ENCODE measurements around the gene UTF1.

Gene UTF1

DNA sequence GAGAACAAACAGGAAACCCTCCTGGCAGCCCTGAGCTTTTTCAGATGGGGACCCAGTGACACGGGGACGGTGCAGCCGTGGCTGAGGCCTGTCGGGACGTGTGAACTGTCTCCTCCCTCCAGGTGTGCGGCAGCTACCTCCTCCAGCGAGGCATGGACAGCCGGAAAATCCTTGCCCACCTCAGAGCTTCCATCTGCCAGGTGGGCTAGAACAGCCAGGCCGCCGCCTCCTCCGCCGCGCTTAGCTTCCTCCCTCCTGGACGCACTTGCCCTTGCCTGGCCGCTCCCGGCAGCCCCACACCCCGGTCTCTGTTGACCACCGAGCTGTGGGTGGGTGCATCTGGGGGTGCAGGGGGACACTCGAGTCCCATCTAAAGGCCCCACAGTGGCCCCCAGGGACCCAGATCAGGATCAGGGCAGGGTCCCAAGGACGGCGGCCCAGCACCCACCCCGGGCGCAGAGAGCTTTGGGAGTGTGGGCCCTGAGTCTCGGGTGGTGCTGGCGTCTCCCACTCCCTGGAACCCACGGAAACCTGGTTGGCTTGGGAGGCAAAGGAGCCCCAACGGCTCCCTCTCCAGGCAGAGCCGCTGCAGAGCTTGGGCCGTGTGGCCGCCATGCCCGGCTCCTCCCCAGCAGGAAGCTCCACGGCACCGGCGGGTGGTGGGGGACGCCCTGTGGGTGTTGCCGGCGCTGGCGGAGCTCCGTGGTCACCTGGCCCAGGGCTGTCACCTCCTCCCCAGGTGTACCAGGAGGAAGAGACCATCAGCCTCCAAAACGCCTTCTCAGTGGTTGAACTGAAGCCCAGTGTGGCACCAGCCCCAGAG lies 32.9 kb upstream of the UTF1 start:
- DNase-seq (ENCODE audit: low spot score) = no peak

DNA sequence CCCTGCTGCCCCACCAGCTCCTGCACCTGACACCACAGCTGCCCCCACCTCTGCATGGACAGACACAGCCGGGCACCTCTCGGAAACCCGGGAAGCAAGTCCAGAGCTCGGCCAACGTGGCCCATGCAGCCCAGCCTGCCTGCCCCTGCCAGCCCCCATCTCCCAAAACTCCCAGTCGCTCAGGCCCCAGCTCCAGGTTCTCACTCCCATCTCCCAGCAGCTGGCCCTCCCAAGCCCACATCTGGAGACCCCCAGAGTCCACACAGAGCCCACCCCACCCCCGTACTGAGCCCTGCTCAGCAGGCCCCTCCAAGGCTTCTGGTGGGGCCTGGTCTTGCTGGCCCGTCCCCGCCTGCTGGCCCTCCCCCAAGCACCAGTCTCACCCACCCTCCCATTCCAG lies 32.2 kb upstream of the UTF1 start:
- DNase-seq (ENCODE audit: low spot score) = no peak

DNA sequence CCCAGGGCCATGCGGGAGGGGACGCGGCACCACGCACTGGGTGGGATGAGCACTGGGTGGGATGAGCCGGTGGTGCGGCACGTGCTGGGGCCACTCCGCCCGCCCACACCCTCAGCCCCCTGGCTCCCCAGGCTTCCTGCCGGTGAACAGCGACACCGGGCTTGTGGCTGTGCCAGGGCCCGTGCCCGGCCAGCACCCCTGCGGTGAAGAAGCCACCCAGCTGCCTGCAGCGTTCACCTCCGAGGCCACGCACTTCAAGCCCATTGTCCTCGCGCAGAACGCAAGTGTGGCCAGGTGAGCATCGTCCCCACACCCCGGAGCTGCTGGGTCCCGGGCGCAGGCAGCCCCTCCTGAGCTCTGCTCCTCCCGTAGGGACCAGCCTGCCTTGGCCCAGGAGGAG lies 31.8 kb upstream of the UTF1 start:
- DNase-seq (ENCODE audit: low spot score) = no peak

DNA sequence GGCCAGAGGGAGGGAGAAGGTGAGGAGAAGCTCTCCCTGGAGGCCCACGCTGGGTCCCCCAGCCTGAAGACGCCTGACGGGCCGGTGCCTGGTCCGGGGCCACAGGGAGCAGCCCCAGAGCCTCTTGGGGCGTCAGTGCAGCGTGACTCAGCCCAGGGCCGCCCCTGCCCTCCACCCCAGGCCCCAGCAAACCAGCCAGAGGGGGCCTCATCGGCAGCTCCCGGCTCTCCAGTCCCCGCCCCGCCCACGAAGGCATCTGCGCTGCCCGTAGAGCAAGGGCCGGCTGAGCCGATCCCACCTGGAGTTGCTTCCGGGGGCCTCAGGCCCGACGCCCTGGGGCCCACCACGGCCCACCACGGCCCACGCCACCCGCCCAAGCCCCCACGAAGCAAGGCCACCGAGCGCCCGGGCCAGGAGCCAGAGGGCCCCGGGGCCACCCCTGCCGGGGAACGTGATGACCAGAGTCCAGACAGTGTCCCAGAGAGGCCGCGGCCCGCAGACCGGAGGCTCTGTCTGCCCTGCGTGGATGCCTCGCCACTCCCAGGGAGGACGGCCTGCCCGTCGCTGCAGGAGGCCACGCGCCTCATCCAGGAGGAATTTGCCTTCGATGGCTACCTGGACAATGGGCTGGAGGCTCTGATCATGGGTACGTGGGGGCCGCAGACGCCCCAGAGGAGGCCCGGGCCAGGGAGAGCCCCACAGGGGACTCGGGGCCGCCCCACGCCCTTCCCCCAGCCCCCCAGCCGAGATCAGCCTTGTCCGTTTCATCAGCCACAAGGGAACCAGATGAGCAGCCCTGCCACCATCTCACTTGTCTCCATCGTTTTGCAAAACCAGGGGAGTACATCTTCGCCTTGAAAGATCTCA lies 31.2 kb upstream of the UTF1 start:
- no peak for DNase-seq (ENCODE audit: low spot score)

DNA sequence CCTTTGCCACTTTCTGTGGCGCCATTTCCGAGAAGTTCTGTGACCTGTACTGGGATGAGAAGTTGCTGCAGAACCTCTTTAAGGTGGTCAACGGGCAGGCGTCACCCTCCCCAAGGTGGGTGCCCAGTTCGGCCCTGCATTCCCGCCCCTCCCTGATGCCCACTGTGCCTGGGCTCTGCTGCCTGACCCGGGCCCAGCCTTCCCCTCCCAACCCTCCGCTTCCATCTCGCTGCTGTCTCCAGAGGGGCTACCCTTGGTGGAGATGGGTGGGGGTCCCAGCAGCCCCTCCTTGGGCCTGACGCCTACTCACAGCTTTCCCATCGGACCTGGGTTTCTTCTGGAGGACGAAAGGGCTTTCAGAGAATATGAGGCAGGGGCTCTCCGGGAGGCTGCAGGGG lies 30.5 kb upstream of the UTF1 start:
- no peak for DNase-seq (ENCODE audit: low spot score)

DNA sequence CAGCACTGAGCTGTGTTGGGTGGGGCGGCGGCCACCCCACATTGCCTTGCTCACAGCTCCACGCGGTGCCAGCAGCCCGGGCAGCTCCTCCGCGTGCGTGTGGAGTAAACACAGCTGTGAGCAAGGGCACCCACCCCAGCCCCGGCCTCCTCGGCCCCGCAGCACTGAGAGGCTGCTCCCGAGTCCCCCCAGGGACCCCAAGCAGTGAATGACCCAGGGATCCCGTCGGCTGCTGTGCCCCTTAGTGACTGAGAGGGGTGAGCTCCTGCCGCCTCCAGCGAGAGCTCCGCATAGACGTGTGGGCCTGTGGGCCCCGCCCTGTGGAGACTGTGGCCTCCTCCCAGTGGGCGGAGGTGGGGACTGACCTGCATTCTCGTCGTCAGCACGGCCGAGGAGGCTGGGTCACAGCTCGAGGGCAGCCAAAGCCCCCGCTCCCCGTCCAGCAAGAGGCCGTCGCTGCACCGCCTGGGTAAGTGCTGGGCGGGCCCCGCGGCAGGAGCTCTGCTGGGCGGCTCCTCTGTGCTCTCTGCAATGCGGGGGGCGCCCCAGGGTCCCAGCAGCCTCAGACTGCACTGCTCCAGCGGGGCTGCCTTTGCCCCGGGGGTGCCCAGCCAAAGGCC lies 29.9 kb upstream of the UTF1 start:
- no peak for DNase-seq (ENCODE audit: low spot score)

DNA sequence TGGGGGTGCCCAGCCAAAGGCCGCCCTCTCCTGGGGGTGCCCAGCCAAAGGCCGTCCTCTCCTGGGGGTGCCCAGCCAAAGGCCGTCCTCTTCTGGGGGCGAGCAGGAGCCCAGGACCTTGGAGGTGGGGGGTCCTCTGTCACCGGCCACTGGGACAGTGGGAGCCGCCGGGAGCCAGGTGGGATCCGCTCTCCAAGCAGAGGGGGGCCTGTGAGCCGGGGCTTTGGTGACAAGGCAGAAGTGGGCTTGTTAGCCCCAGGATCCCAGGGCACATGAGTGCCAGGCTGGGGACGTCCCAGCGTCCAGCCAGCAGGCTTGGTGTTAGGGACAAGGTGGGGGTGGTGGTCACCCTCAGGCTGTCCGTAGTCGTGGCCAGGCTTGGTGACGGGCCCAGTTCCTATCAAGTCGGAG lies 29.4 kb upstream of the UTF1 start:
- DNase-seq (ENCODE audit: low spot score) = no peak

DNA sequence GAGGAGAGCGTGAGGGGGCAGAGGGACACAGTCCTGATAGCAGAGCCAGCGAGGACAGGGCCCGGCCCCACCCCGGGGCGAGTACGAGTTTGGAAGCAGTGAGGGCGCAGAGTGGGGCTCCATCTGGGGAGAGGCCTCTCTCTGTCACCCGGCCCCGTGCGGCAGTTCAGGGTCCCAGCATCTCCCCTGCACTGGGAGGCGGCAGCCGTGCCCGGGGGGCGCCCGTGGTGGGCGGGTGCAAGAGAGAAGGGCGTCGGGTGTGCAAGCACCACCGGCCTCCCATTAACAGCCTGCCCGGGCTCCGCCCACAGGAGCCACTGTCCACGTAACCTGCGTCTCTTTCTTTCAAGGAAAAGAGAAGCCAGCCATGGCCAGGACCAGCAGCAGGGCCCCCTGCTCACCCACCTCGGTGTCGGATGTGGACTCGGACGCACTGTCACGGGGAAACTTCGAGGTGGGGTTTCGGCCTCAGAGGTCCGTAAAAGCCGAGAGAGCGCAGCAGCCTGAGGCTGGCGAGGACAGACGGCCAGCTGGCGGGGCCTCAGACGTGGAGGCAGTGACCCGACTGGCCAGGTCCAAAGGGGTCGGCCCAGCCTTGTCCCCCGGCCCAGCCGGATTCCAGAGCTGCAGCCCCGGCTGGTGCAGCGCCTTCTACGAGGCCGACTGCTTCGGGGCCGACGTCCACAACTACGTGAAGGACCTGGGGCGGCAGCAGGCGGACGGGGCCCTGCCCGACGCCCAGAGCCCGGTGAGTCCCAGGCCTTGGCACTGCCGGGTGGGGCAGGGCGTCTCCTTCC lies 28.7 kb upstream of the UTF1 start:
- DNase-seq (ENCODE audit: low spot score) = no peak

DNA sequence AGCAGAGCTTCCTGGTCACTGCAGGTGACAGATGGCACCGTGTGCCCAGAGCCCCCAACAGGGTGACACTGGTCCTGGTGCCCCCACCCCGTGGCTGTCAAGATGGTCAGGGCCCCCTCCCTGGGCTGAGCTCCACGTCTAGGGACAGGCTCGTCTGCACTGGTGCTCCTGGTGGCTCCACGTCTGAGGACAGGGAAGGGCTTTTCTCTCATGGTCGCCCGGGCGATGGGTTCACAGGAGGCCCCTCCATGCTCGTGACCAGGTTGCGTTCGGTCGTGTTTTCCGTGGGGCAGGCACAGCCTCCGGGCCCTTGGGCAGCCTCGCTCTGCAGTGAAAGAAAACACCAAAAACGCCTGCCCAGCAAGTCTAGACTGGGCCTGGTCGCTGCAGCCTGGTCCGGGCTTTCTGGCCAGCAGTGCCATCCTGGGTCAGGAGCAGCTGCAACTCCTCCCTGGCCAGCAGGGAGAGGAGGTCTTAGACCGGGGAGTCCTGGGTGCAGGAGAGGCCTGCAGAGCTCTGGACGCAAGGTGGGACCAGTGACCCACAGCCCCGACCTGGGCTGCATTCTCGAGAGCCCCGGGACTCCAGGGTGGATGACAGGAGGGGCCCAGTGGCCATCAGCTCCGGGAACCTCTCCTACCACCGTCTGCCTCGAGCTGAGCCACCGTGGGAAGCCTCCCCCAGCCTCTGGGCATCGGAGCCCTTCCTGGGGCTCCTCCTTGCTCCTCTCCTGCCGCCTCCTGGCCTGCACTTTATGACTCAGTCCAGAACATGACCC lies 27.9 kb upstream of the UTF1 start:
- DNase-seq (ENCODE audit: low spot score) = no peak

DNA sequence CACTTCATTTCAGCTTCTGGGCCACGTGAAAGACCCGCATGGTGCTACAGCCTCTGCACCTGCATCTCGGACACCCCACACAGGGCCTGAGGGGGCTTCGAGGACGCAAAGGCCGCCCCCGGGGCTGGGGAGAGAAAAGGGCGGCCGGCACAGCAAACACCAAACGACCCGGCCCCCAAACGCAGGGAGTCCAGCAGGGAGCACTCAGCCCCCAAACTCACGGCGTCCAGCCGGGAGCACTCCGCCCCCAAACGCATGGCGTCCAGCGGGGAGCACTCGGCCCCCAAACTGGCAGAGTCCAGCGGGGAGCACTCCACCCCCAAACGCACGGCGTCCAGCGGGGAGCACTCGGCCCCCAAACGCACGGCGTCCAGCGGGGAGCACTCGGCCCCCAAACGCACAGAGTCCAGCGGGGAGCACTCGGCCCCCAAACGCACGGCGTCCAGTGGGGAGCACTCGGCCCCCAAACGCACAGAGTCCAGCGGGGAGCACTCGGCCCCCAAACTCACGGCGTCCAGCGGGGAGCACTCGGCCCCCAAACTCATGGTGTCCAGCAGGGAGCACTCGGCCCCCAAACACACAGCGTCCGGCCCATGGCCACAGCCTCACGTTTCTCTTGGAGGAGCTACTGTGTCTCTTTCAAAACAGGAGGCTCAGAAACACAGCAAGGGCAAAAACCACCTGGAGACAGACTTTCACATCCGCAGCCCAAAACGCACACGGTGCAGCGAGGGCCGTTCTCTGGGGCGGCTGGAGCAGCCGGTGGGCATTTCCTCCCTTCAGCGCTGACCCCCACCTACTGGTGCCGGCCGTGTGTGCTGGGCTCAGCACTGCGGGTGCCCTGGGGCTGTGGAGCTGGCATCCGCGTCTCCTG lies 27.0 kb upstream of the UTF1 start:
- no peak for DNase-seq (ENCODE audit: low spot score)

DNA sequence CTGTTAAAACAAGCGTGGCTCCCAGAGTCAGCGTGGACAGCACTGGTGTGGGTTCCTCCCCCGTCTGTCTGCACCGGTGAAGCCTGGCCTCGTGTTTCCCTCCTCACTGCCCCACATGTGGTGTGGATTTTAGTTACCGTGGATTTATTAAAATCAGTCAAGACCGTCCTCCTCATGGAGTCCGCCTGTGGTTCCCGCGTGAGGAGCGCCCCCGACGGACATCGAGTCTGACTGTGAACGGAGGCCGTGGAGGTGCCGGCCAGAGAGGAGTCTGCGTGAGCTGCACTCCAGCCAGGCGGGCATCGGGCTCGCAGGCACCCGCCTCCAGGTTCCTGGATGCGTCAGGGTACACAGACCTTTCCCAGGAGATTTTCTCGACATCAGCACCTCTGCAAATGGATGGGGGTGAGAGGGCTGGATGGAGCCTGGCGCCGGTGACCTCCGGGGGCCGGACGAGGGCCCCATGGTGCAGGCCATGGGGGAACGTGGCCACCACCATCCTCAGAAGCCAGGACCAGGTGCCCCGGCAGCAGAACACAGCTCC lies 26.3 kb upstream of the UTF1 start:
- no peak for DNase-seq (ENCODE audit: low spot score)

DNA sequence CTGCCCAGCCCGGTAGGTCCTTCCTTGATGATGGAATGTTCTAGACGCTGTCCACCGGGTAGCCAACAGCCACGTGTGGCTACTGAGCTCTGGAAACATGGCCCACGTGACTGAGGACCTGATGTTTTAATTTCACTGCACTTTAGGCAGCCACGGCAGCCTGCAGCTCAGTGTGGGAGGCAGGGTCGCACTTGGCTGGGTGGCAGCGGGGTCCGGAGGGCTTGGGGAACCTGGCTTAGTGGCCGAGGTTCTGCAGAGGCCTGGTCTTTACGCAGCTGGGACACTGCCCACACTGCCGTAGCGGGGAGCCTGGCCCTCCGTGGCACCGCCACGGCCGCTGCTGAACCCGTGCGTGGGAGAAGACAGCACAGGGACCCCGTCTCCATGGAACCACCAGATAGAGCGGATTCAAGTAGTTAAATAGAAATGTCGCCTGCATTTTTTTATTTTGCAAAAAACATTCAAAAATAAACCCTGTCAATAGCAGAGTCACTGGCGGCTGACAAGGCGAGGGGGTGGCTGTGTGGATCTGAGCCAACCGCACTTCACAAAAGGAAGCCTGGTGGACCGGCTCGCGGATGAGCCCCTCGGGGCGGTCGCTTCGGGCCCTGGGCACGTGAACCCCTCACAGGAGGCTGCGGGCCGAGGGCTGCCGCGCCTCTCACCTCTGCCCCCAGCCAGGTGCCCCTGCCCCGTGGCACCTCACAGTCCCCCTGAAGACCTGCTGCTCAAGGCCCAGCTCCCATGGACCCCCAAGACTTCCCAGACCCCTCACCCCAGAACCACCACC lies 25.6 kb upstream of the UTF1 start:
- no peak for DNase-seq (ENCODE audit: low spot score)

DNA sequence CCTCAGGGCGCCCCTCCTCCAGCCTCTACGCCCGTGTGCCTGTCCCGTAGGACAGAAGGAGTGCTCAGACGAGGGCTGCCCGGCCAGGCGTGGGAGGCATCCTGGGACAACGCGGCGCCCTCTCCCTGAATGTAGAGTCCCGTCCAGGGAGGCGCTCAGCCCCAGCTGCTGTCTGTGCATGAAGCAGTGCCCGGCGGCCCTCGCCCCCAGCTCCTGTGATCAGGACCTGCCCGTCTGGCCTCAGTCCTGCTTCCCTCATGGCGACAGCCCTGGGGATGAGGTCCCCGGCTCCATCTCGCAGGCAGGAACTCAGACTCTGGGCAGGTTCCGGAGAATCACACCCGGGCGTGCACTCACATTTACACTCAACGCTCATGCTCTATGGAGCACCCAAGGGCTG lies 24.9 kb upstream of the UTF1 start:
- no peak for DNase-seq (ENCODE audit: low spot score)

DNA sequence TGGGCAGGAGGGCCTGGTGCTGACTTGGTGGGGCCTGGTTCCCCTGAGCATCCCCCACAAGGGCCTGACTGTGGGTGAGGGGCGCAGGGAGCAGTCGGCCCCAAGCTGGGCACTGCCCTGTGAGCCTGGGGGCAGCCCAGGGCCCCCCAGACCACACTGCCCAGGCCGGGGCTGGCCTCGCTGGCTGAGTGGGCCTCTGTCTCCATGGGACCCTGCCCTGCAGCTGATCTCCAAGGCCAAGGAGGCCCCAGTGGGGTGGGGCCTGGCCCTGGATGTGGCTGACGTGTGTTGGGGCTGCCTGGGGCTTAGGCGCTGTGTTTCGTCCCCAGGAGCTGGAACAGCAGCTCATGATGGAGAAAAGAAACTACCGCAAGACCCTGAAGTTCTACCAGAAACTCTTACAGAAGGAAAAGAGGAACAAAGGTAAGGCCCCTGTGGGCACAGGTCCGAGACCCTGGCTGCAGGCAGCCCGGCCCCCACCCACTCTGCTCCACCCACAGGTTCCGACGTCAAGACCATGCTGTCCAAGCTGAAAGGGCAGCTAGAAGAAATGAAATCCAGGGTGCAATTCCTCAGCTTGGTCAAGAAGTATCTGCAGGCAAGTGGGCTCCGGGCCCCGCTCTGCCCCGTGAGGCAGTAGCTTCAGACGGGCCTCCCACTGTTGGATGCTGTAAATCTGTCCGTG lies 23.5 kb upstream of the UTF1 start:
- DNase-seq (ENCODE audit: low spot score) = no peak

DNA sequence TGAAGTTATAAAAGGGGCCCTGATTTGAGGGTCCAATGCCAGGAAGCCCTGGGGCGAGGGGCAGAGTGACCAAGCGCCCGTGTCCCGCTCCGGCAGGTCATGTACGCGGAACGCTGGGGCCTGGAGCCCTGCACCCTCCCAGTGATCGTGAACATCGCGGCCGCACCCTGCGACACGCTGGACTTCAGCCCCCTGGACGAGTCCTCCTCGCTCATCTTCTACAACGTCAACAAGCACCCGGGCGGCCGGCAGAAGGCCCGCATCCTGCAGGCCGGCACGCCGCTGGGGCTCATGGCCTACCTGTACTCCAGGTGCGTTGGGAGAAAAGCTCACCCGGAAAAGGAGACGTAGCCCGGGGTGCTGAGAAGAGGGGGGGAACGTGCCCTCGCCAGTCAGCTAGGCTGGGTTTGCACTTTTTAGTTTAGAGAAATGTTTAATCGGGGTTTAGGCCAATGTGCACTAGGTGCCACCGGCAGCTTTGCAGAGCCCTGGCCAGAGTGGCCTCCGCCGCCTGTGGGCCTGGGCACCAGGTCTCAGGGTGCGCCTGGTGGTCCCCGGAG lies 22.9 kb upstream of the UTF1 start:
- DNase-seq (ENCODE audit: low spot score) = no peak

DNA sequence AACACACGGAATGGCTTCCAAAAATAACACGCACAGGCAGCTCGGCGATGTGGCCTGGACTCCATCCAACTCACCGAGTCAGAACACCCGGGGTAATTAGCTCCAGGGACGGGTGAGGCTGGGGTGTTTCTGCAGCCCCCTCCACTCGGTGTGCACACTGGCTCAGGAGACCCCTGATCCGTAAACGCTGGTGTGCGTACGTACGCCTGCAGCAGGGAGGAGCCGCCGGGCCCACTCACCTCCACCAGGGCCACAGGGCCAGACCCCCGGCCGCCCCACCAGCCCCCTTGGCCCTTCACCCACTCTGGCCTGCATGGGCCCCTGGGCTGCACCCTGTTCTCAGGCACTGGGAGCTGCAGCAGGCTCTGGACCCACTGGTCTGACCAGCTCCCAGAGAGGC lies 22.4 kb upstream of the UTF1 start:
- no peak for DNase-seq (ENCODE audit: low spot score)

DNA sequence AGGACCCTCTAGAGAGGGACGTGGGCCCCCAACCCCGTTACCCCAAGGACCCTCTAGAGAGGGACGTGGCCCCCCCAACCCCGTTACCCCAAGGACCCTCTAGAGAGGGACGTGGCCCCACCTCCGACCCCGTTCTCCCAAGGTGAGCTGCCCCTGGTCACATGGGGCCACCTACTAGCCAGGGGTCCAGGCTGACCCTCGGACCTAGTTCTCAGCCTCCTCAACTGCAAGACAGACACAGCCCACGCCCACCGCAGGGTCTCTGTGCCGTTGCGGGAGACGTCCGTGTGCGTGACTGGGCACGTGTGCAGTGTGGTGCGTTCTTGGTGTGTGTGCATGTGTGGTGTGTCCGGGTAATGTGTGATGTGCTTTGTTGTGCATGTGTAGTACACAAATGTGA lies 21.6 kb upstream of the UTF1 start:
- DNase-seq (ENCODE audit: low spot score) = no peak

DNA sequence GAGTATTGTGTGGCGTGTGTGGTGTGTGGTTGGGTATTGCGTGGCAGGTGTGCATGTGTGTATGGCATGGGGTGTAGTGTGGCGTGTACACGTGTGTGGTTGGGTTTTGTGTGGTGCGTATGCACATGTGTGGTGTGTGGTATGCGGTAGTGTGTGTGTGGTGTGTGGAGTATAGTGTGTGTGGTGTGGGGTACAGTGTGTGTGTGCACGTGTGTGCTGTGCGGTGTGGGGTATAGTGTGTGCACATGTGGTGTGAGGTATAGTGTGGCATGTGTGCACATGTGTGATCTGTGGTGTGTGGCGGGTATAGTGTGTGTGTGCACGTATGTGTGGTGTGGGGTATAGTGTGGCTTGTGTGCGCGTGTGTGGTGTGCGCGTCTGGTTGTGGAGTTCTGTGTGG lies 20.9 kb upstream of the UTF1 start:
- DNase-seq (ENCODE audit: low spot score) = no peak

All from COLO829 (cell line).